Stimulated activated CD4-positive, alpha-beta T cell treated with anti-CD3 and anti-CD28 coated beads, Interleukin-4, amount 100 ng/mL, for 48 hours (primary cell): ENCODE measurements around the gene MORC1.

Experiments used
- DNase-seq, 2 donors: peaks; one replicate each; pipeline ENCODE4 v3.0.0-alpha.2; 2020; ENCODE audit warnings: low read depth in 2 of 2

Gene MORC1

DNA sequence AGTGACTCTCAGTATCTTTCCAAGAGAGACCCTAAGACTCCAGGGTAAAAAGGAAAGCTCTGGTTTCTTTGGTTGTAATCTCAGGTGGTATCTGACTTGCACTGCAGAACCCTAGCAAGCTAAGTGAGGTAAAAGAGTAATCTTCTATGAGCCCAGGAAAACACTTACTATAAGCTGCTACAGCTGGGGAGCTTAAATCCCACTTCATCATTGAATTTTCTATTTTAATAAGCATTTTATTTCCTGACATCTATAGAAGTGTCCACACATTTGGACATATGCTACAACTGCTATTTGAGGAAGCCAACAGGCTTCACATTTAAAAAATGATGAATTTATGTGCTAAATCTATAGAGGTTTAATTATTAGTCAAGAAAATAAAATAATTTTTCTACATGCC lies 91.1 kb downstream of the MORC1 start:
- no peak for DNase-seq

DNA sequence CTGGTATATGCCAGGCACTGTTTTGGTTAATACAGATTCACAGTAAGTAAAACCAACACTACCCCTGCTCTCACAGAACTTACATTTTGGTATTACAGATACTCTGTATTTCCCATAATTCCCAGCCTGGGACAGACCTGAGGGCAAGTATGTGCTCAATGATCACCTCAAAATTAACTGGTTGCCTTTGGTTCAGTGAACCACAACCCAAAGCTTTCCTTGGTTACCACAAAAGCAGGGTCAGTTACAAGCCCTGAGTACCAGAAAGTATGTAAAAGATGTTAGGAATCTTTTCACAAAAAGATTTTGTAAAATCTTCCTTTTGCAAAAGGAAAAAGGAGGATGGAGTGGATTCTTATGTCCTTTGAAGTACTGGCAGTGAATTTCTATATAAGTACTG lies 92.0 kb downstream of the MORC1 start:
- DNase-seq: no peak

DNA sequence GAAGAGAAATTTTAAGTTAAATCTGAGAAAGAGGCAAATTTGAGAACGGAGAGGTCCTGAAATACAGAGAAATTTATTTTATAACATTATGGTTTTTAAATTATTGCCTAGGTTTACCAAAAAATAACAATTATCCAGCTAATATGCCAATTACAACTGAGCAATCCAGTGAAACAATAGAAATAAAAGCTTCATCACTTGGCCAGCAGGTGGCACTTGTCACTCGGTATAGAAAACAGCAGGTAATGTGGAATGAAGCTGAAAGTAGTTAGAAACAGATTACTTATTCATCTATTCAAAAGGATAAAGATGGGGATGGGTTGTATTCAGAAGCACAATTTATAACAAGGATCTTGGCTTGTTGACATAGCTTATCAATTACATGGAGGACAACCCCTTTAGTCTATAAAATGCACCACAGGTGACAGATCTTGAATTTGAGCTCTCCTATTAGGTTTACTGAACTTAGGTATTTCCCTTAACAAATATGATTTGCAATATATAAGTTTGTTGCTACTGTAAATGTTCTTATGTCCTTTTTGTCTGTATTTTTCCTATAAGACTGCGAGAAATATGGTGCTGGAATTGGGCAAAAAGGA lies 94.2 kb downstream of the MORC1 start:
- DNase-seq: peak; percentile 6 to 21

DNA sequence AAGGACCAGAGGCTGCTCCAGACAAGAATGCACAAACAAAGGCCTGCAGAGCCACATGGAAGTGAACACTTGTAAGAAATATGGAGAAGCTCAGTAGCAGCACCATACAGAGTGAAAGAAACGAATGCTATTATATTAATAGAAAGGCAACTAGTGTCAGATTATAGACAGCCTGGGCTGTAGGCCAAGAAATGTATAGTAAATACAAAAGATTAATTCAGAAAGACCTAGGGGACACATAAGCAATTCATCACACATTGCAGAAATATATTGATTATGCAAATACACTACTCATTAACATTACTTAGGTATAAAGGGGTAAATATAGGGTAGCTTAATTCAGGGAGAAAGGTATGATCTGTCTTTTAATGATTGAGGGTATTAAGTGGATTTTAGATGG lies 94.8 kb downstream of the MORC1 start:
- no peak for DNase-seq

DNA sequence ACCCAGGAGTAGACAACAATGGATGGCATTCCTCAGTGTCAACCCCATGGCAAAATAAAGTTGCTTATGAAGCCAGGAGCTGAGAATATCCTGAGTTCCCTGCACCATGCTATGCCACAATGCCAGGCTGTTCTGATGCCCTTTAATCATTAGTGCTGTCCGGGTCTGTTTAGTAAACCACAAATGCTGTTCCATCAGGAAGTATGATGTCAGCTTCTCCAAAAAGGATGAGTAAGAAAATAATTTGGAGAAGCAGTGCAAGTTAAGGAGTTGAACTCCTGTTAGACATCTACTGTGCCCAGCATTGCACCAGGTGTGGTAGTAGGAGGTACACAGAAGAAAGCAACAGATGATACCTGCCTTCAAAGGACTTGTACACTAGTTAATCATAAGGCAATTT lies 96.4 kb downstream of the MORC1 start:
- DNase-seq: no peak

DNA sequence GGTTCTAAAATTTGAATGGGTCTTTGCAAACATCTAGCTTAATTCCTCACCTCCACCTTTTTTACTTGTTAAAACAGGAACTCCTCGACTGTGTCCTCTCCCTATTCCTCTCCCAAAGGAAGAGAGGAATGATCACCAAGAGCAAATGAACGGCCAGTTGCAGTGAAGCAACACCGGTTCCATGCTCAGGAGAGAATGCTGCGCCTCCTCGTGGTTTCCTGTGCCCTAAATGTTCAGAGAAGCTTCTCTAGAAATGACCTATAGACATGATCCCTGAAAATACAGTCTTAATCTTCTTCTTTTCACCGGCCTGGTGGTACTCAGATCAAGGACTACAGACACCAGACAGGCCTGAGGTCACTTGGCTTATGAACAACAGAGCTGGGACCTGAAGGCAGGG lies 99.1 kb downstream of the MORC1 start:
- no peak for DNase-seq

DNA sequence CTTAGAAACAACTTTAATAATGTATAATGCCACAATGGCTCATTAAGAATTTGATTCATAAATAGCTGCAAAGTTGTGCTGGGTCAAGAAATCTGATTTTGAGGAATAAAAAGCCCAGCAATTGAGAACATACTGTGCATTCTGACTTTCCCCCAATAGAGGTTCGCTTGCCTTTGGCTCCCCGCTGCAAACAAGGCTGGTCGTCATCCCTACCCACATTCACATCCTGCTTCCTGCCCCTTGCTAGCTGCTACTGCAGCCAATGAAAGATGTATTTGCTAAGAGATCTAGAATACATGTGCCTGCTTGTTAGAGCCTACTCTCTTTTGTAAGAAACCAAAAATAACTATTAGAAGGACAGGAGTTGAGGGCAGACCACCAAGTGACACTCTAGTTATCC lies 112.5 kb downstream of the MORC1 start:
- DNase-seq: no peak

DNA sequence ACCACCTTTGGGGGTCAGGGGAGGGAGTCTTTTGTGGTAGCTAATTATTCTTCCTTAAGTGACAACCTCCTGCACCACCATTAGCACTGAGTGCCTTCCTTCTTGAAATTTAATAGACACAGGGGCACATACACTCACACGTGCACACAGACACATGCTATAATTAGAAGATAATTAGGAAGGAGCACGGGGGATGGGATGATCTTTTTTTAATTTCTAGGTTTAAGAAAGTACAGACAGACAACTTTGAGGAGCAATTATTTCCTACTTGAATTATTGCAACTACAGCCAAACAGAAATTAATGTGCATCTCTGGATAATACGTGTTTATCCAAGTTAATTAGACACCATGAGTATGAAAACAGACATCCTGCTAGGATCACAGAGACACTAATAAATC lies 119.5 kb downstream of the MORC1 start:
- no peak for DNase-seq

DNA sequence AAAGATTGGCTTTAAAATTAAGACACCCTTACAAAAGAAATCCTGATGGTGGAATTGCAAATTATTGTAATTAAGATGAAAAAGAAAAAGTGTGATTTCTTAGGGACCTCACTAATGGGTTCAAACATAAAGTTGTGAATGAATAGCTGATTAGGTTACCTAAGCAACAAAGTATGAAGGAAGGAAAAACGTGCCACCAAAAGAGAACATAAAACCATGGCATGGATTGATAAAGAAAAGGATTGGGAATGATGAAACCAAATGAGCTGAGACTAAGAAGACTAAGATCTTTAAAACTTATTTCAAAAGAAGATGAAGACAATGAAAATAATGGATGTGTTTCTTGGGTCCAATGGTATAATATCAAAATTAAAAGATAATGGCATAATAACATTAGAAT lies 132.1 kb downstream of the MORC1 start:
- DNase-seq: no peak

DNA sequence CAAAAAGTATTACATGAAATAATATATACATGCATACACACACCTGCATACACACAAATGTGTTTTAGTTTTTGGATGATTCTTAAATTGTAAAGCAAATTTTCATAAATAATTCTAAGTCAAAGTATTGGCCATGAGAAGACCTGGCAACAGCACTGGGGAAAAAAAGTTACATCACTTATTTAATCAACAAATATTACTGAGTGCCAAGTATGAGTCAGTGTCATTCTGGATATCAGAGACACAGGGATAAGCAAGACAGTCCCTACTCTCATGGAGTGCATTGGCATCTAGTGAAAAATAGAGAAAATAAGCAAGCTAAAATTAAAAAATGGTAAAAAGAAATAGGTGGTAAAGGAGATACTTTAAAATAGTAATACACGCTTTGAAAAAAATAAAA lies 134.9 kb downstream of the MORC1 start:
- no peak for DNase-seq

DNA sequence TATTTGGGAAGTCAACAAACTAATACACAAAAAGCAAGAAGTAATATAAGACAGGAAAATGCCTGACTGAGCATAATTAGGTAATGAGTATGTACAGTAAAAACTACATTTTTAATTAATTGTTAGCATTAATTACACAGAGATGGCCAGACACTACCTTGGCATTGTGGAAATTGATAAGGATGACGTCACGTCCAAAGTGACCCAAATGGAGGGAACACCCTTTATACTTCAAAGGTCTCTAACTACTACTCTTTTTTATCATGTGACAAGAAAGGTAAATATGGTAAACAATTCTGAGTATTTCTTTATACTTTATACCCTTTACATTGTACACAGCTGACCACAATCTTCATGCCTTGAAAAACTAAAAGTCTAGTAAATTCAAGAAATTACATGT lies 141.9 kb downstream of the MORC1 start:
- DNase-seq: no peak

DNA sequence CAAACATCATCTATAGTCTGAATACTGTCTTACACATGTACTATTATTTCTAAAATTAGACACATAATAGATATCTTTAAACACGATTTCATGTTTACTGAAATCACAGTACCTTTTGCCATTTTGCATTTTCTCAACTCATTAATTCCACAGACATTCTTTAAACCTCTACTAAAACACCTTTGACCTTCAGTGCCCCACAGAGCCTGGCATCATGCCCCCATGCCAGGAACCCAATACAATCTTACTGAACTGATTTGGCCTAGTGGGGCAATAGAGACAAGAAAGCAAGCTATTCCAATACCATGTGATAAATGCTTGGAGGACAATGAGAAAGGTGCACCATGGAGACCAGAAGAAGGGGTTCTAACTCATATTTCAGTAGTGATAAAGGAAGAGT lies 144.9 kb downstream of the MORC1 start:
- no peak for DNase-seq

DNA sequence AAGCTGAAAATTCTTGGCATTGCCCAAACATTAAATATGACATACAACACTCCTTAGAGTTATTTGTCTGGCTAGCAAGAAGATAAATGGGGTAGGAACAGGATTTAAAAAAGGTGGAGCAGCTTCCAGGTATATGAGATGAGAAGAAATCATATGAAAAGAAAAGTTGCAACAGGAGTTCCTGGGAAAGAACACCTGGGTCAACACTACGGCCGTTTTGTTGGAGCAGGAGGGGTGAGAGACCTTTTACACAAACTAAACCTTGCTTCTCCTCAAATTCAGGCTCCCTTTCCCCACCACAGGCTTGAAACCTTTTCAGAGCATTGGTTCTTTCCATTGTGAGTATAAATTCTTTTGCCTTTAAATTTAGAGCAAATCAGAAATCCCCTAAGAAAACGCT lies 145.5 kb downstream of the MORC1 start:
- no peak for DNase-seq

DNA sequence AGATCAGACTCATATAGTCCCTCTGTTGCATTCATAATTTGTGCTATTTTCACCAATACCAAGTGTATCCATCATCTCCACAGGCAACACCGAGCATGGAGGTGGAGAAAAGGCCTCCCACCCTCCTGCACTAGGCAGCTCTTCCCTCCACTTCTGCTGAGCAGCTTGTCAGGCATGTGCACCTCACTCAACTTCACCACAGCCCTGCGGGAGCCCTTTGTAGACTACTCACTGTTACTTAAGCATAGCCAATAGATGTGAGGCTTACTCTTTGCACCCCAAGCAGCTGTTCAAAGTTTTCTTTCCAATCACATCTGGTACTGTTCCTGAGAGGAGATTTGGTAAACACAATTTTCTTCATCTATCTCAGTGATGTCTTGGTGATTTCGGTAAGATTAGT lies 147.4 kb downstream of the MORC1 start:
- DNase-seq: no peak

DNA sequence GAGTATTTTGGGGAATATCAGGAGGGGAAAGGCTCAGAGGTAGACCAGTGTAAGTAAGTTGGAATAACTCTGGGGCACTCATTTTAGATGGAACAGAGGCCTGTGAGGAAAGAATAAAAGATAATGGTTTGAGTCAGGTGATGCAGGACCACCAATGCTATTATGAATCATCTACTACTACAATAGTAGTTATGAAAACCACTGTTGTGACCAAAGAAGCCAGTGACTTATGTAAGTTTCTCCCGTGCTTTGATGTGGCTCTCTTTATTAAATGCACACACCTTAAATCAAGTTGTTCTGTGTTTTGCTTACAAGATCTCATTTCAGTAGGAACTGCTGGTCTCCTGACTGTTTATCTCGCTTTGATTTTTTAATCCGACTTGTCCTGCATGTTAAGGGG lies 151.2 kb downstream of the MORC1 start:
- DNase-seq: no peak

DNA sequence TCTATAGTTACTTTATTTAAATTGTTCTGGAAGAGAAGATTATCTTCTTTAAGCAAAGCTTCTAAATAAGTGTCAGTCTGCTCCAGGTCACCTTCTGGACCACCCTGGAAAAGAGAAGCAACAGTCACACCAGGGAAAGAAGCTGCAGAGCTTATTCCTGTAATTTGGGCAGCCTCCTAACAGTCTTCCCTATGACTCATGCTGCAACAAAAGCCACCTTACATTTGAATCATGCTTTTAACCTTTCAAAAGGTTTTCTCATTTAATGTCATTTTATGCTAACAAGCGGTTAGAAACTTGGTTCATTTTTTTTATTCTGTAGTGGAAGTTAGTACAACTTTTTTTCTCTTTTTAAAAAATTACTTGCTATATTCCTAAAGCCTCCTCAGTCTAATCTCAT lies 158.9 kb downstream of the MORC1 start:
- no peak for DNase-seq

DNA sequence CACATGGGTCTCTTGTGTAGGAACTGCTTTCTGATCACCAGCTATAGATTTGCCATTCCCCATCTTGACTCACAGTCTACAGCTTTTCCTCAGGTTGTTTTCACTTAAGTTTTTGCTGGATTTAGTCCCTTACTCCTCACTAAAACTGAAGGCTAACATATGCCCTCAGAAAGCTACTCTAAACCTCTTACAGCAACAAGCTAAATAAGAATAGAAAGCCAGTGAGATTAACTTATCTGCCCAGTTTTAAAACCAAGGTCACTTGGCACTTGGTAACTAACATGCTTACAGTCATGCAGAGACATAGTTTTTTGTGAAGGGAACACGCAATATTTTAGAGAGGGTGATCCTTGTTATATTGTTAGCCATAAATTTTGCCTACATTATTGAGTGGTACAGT lies 164.2 kb downstream of the MORC1 start, which contains the start of gene GUCA1C:
Gene GUCA1C (minus strand): TSS at position 180 of the 400 bp plus-strand sequence. CDS start 117 bp downstream, at position 63.
- DNase-seq: no peak

DNA sequence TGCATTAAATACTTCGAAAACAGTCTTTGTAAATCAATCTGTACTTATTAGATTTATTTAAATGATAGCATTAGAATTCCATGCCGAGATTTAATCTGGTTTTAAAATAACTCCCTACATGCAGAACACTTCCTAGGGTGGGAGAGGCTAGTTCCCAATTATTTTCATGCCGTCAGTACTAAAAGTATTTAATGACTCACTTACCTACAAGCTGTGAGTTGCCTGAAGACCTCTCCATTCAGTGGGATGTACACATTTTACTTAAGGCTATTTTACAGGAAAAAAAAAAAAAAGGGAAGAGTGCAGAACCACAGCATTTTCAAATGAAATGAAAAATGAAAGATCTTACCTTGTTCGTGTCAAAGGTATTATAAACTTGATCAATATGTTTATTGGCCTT lies 164.7 kb downstream of the MORC1 start:
- DNase-seq: no peak

DNA sequence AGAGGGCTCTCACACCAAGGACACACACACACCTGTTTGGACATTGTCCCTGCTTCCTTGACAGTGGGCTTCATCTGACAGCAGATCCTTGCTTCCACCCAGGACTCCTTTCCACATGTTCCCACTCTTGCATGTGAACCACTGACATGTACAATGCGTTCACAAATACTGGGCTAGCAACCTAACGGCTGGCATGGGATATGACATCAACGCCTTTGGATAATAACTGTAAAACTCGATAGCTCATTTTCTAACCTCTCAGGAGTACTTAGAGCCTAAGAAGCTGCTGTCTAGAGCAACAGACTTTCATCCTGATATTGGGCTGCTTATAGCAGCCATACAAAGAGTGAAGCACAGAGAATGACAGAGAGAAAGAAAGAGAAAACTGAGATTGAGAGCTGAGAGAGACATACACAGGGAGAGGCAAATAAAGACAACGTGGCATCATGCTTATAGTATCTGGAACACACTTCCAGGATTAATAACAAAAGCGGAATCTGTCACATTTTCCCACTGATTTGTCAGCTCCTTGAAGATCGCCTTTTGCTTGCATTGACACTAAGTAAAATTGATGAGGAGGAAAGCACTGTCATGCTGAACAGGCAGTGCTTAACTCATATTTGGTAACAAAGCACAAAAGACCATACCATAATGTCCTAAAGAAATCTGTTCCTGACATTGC lies 166.0 kb downstream of the MORC1 start:
- no peak for DNase-seq

DNA sequence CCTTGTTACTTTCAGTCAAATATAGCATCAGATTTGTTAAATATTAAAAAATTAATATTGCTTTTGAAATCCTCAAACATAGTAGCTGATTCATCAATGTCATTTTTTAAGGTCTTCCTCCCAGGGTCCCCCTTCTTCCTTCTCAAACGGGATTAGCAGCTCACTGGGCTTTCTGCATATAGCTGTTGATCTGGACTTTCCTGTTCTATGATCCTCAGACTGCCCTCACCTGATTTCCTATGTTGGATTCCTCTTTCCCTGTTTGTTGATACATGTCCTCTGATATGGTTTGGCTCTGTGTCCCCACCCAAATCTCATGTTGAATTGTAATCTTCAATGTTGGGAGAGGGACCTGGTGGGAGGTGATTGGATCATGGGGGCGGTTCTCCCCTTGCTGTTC lies 170.1 kb downstream of the MORC1 start:
- no peak for DNase-seq

DNA sequence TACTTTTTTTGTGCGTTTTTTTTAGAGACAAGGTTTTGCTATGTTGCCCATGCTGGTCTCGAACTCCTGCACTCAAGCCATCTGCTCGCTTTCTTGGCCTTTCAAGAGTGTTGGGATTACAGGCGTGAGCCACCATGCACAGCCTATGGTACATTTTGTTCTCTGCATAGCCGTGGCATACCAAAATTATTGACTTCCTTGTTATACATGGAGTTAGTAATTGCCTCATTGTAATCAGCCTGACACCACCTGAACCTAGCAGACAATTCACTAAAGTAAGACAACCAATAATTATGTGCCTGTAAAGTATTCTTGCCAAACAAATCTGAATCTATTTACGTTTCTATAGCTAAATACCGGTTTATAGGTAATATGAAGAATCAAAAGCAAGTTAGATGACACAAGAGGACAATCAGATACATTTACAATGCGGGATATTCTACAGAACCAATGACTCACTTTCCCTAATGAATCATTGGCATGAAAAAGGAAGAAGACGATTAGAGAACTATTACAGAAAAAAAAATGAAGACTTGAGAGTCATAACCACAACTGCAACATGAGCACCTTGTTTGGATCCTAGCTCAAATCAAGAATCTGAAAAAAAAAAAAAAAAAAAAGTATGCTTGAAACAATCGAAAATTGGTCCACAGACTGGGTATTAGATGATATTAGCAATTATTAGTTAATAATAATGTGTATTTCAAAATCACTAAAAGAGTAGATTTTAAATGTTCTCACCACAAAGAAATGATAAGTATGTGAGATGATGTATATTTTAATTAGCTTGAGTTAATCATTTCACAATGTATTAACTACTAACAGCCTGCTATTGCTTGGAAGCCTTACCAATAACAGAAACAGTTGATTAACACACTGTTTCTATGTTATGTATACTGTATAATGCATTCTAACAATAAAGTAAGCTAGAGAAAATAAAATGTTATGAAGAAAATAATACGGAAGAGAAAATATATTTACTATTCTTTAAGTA lies 171.3 kb downstream of the MORC1 start:
- DNase-seq: no peak

DNA sequence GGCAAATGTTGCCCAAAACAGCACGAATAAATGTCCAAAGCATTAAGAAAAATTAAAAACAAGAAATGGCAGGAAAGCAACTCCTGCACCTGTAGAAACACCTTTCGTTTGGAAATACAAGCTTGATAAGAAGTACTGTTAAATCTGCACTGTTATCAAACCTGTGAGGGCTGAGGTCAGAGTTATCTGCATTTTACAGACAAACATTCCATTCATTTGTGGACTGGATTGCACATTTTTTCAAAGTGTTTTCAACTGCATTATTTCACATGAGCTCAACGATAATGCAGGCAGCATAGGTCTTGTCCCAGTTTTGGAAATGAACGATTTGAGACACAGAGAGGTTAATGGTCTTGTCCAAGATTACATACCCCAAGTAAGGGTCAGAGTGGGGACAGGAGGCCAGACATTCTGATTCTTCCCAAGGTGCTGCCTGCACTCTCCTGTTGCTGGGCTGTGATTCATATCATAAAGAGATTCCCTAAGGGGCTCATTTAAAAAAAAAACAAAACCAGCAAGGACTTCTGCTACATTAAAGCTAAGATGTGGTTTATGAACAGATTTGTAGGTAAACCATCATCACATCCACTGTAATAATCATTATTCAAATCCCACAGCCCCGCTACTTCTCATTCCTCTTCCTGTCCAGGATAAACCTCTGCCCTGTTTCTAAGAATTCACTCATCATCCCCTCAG lies 177.2 kb downstream of the MORC1 start:
- DNase-seq: no peak
